Inferior parietal cortex (tissue), 1 donor: ENCODE measurements around the gene METTL23.
"Not testable (repeated sequence)": the region's sequence is repeated elsewhere in the genome, so short reads cannot be mapped to it uniquely, and the experiment has no call there.

Experiments
- DNase-seq: peaks from one replicate; pipeline ENCODE4 v3.0.0-alpha.2; 2016; ENCODE audit errors: extremely low spot score

The METTL23 gene

GRCh38 chr17:76713765-76714164 lies 12.9 kb upstream of the METTL23 start:
- DNase-seq = no peak

- DNase-seq = no peak
Observed at GRCh38 chr17:76714336-76714735, 12.3 kb upstream of the METTL23 start.

- peak; percentile 86 for DNase-seq
Observed at GRCh38 chr17:76714822-76715495, 11.7 kb upstream of the METTL23 start.

GRCh38 chr17:76715496-76715830 lies 11.2 kb upstream of the METTL23 start:
- DNase-seq = no peak

GRCh38 chr17:76716146-76716838 lies 10.3 kb upstream of the METTL23 start:
- DNase-seq = no peak

GRCh38 chr17:76716839-76717215 lies 9.8 kb upstream of the METTL23 start:
- DNase-seq = no peak

- DNase-seq = no peak
Observed at GRCh38 chr17:76718516-76718915, 8.1 kb upstream of the METTL23 start.

- no peak for DNase-seq
Observed at GRCh38 chr17:76720211-76720610, 6.4 kb upstream of the METTL23 start.

GRCh38 chr17:76720941-76721340 lies 5.7 kb upstream of the METTL23 start:
- DNase-seq = no peak

GRCh38 chr17:76721463-76721862 lies 5.2 kb upstream of the METTL23 start:
- no peak for DNase-seq

- no peak for DNase-seq
Observed at GRCh38 chr17:76722279-76722678, 4.4 kb upstream of the METTL23 start.

GRCh38 chr17:76722977-76723376 lies 3.7 kb upstream of the METTL23 start:
- DNase-seq = not testable (repeated sequence)

- DNase-seq = no peak
Observed at GRCh38 chr17:76723812-76724211, 2.8 kb upstream of the METTL23 start.

GRCh38 chr17:76725580-76726230 lies 934 bp upstream of the METTL23 start:
- no peak for DNase-seq

- DNase-seq = peak; percentile 95
Observed at GRCh38 chr17:76726231-76726775, 336 bp upstream of the METTL23 start, which contains the start of gene JMJD6. Gene JMJD6, minus strand, starts transcription at chr17:76726606. Its CDS starts 131 bp downstream, at chr17:76726475.

GRCh38 chr17:76727745-76728456 lies 1.3 kb downstream of the METTL23 start:
- no peak for DNase-seq

GRCh38 chr17:76731800-76732733 lies 5.4 kb downstream of the METTL23 start:
- DNase-seq = not testable (repeated sequence)

- no peak for DNase-seq
Observed at GRCh38 chr17:76732734-76733617, 6.3 kb downstream of the METTL23 start.

- DNase-seq = no peak
Observed at GRCh38 chr17:76733618-76733957, 6.9 kb downstream of the METTL23 start.
